ENCODE data around the gene TRPM8. TPM values are rescaled to one million over a fixed set of nuclear protein-coding genes. Genes with fewer than 3 reads are reported as not detected.
"Not testable (repeated sequence)": the region's sequence is repeated elsewhere in the genome, so short reads cannot be mapped to it uniquely, and the experiment has no call there.

TRPM8 gene
- total RNA-seq, 6 experiments from 2014 or later, result not detected

- no peak for TF ChIP-seq CTCF (IDR thresholded peaks at IDR 0.05)
- DNase-seq, result no peak
- H3K4me3 Mint-ChIP-seq, result no peak overlapping the region
- H3K36me3 Mint-ChIP-seq (ENCODE audit: low read depth), result no peaks in the 10 kb centered on the region
- no peaks in the 10 kb centered on the region for H3K4me1 Mint-ChIP-seq (ENCODE audit: low read depth)
- H3K27me3 Mint-ChIP-seq (ENCODE audit: insufficient read depth), result peaks cover 4% of the 10 kb centered on the region
- no peak overlapping the region for H3K27ac Mint-ChIP-seq
- H3K9me3 Mint-ChIP-seq, result peaks cover 6% of the 10 kb centered on the region
These were observed 43.0 kb downstream of the TRPM8 start for GRCh38 chr2:233960203-233960602.

- Mint-ChIP-seq H3K9me3 (peaks cover 6% of the 10 kb centered on the region), H3K27ac (no peak overlapping the region), H3K27me3 (ENCODE audit: insufficient read depth) (peaks cover 4% of the 10 kb centered on the region), H3K4me1 (ENCODE audit: low read depth) (no peaks in the 10 kb centered on the region), H3K36me3 (ENCODE audit: low read depth) (no peaks in the 10 kb centered on the region), H3K4me3 (no peak overlapping the region)
- no peak for DNase-seq
- TF ChIP-seq CTCF (IDR thresholded peaks at IDR 0.05), result no peak
These were observed 44.7 kb downstream of the TRPM8 start for GRCh38 chr2:233961905-233962304.

GRCh38 chr2:233964581-233964980, 47.4 kb downstream of the TRPM8 start:
- Mint-ChIP-seq H3K9me3 (peaks cover 6% of the 10 kb centered on the region), H3K36me3 (ENCODE audit: low read depth) (no peaks in the 10 kb centered on the region), H3K27me3 (ENCODE audit: insufficient read depth) (peaks cover 4% of the 10 kb centered on the region), H3K4me1 (ENCODE audit: low read depth) (no peaks in the 10 kb centered on the region), H3K27ac (no peak overlapping the region), H3K4me3 (no peak overlapping the region)
- DNase-seq, result no peak
- TF ChIP-seq CTCF (IDR thresholded peaks at IDR 0.05), result no peak

GRCh38 chr2:233965032-233965603, 47.9 kb downstream of the TRPM8 start:
- no peak for DNase-seq
- Mint-ChIP-seq H3K27me3 (ENCODE audit: insufficient read depth) (peaks cover 4% of the 10 kb centered on the region), H3K9me3 (peaks cover 6% of the 10 kb centered on the region), H3K4me3 (no peak overlapping the region), H3K4me1 (ENCODE audit: low read depth) (no peaks in the 10 kb centered on the region), H3K36me3 (ENCODE audit: low read depth) (no peaks in the 10 kb centered on the region), H3K27ac (no peak overlapping the region)
- TF ChIP-seq CTCF (IDR thresholded peaks at IDR 0.05), result no peak

GRCh38 chr2:233965646-233966045, 48.5 kb downstream of the TRPM8 start:
- DNase-seq, result not testable (repeated sequence)

GRCh38 chr2:233966388-233966787, 49.2 kb downstream of the TRPM8 start:
- Mint-ChIP-seq H3K36me3 (ENCODE audit: low read depth) (no peaks in the 10 kb centered on the region), H3K27me3 (ENCODE audit: insufficient read depth) (peaks cover 4% of the 10 kb centered on the region), H3K27ac (no peak overlapping the region; the same call in 1 of the 2 replicates), H3K4me3 (no peak overlapping the region), H3K4me1 (ENCODE audit: low read depth) (no peaks in the 10 kb centered on the region), H3K9me3 (peaks cover 3% of the 10 kb centered on the region)
- TF ChIP-seq CTCF (IDR thresholded peaks at IDR 0.05), result no peak
- DNase-seq, result peak; percentile 21

More at GRCh38 chr2:233965646-233966045, 48.5 kb downstream of the TRPM8 start:
- not testable (repeated sequence) for H3K27me3 Mint-ChIP-seq (ENCODE audit: insufficient read depth); H3K4me3 Mint-ChIP-seq; H3K4me1 Mint-ChIP-seq (ENCODE audit: low read depth); H3K36me3 Mint-ChIP-seq (ENCODE audit: low read depth); H3K9me3 Mint-ChIP-seq; H3K27ac Mint-ChIP-seq
